PC-9 (cell line): ENCODE data around the gene ANKRD33. TPM values are rescaled to one million over a fixed set of nuclear protein-coding genes. Genes with fewer than 3 reads are reported as not detected.

ENCODE experiments used
- BruUV-seq: library from RNA; stranded (reverse); fragments of 400-500 nt; replicated peaks from 2 replicates; lab custom pipeline; 2021; lab: Mats Ljungman, UMichigan
- CTCF ChIA-PET: fragments of 300-600 bp; sonication (Branson Sonifier 250); formaldehyde crosslinking; loops from one replicate; lab custom pipeline; 2022; ENCODE audit warnings: antibody characterized with exemption; lab: Charles Lee
- POLR2A ChIA-PET: fragments of 300-600 bp; sonication (Branson Sonifier 250); formaldehyde crosslinking; loops from one replicate; lab custom pipeline; 2022; ENCODE audit warnings: antibody characterized with exemption; ENCODE audit not compliant: unreplicated experiment; lab: Charles Lee
- DNase-seq, 2 experiments: peaks; one replicate each; pipeline versions ENCODE4 v3.0.0 to v3.0.0-alpha.2; 2015 to 2022; ENCODE audit warnings: mixed read lengths in 1 of 2
- H2AFZ ChIP-seq: fragments of 200-600 bp; sonication (generic); 2 replicates; pipeline ENCODE4 v1.8.1; 2017; ENCODE audit warnings: antibody characterized with exemption
- H3F3A ChIP-seq: fragments of 200-600 bp; sonication (generic); 2 replicates; pipeline ENCODE4 v1.8.1; 2017; ENCODE audit warnings: antibody characterized with exemption, mild to moderate bottlenecking, low read depth; ENCODE audit not compliant: insufficient read depth
- H3K27ac ChIP-seq: fragments of 200-600 bp; sonication (generic); 2 replicates; pipeline ENCODE4 v1.6.1; 2016; ENCODE audit warnings: mixed run types
- H3K27me3 ChIP-seq: fragments of 200-600 bp; sonication (generic); 2 replicates; pipeline ENCODE4 v1.6.1; 2016; ENCODE audit warnings: low read depth, mixed run types; ENCODE audit not compliant: insufficient read depth
- H3K36me3 ChIP-seq: fragments of 200-600 bp; sonication (generic); 2 replicates; pipeline ENCODE4 v1.6.1; 2016; ENCODE audit warnings: low read depth, mixed run types
- H3K4me1 ChIP-seq: fragments of 200-600 bp; sonication (generic); replicated peaks from 2 replicates; pipeline ENCODE4 v1.6.1; 2016; ENCODE audit warnings: mixed run types; ENCODE audit not compliant: insufficient read depth
- H3K4me2 ChIP-seq: fragments of 200-600 bp; sonication (generic); 2 replicates; pipeline ENCODE4 v1.6.1; 2017; ENCODE audit warnings: mixed run types
- H3K4me3 ChIP-seq: fragments of 200-600 bp; sonication (generic); 2 replicates; pipeline ENCODE4 v1.6.1; 2016; ENCODE audit warnings: mixed run types
- H3K79me2 ChIP-seq: fragments of 200-600 bp; sonication (generic); 2 replicates; pipeline ENCODE4 v1.6.1; 2017; ENCODE audit warnings: low read depth, mixed run types
- H3K9me2 ChIP-seq: fragments of 200-600 bp; sonication (generic); 2 replicates; pipeline ENCODE4 v1.8.1; 2017; ENCODE audit warnings: mild to moderate bottlenecking; ENCODE audit not compliant: insufficient read depth
- H3K9me3 ChIP-seq: fragments of 200-600 bp; sonication (generic); 2 replicates; pipeline ENCODE4 v1.8.1; 2016; ENCODE audit warnings: low read depth; ENCODE audit not compliant: insufficient read depth
- H4K20me1 ChIP-seq: fragments of 200-600 bp; sonication (generic); 2 replicates; pipeline ENCODE4 v1.8.1; 2017; ENCODE audit not compliant: insufficient read depth
- CTCF ChIP-seq: fragments of 200-600 bp; sonication (generic); conservative IDR thresholded peaks from 2 replicates; pipeline ENCODE4 v1.6.1; 2017; ENCODE audit warnings: mixed run types, antibody characterized with exemption, mild to moderate bottlenecking, moderate library complexity
- EZH2 ChIP-seq: fragments of 200-600 bp; sonication (generic); IDR thresholded peaks from 2 replicates; pipeline ENCODE4 v1.8.0; 2017; ENCODE audit warnings: antibody characterized with exemption, low read depth
- intact Hi-C: fragments of 100-400 bp; cut with micrococcal nuclease; formaldehyde crosslinking; loops from one replicate; pipeline ENCODE4 v1.10.0; 2022; ENCODE audit not compliant: unreplicated experiment
- total RNA-seq: library from RNA; stranded (reverse); gene quantifications from 2 replicates; pipeline ENCODE4 v1.2.3, GENCODE V29; 2021

The ANKRD33 gene
- total RNA-seq, 1 experiment from 2014 or later = not detected

DNA sequence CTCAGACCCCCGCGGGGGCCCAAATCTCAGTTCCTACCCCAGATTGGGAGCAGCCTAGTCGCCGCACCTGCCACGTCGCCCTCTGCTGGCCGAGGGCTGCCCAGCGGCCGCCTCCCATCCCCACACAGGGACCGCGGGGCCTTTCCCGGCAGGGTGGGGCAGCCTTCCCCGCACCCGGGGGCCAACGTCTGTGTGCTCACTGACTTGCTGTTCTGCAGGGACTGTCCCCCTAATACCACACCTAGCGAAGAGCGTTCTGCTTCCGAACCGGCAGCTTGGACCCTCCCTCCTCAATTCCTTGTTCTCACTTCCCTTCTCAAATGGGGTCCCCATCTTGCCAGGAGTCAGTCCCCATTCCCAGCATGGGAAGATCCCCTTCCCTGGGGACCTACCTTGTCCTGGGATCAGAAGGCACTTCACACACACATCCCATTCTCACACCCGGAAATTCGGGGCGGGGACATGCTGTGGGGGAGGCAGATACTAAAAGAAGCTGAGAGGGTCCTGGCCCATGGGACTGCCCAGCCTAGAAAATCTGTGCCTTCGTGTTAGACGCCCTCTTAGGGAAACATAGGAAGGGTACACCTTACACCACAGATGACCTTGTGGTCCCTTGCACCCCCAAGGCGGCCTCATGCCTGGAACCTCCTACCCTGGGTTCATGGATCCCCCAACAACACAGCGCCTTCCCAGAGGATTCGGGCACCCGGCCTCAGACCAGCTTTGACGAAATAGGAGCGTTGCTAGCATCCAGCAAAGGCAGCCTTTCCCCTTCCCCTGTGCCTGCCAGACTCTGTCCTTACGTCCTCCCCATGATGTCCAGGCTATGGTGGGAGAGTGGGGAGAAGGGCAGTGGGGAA, 35.8 kb downstream of the ANKRD33 start:
- intact Hi-C loops = no loop called here
- no peak overlapping the region for H3K27ac ChIP-seq
- no peaks in the 10 kb centered on the region for H3K9me3 ChIP-seq
- BruUV-seq = no TSS peak
- no peaks in the 10 kb centered on the region for H4K20me1 ChIP-seq
- POLR2A ChIA-PET = no interaction called here
- H3K79me2 ChIP-seq = no peaks in the 10 kb centered on the region
- no peaks in the 10 kb centered on the region for H3K9me2 ChIP-seq
- no peak for DNase-seq
- no peaks in the 10 kb centered on the region for H3F3A ChIP-seq
- H3K4me2 ChIP-seq = no peak overlapping the region
- TF ChIP-seq CTCF = peak; percentile 49
- no peak for TF ChIP-seq EZH2
- no peaks in the 10 kb centered on the region for H3K27me3 ChIP-seq
- no peaks in the 10 kb centered on the region for H3K4me1 ChIP-seq
- H3K4me3 ChIP-seq = no peak overlapping the region
- CTCF ChIA-PET = no interaction called here
- no peak overlapping the region for H2AFZ ChIP-seq
- H3K36me3 ChIP-seq = no peaks in the 10 kb centered on the region

- H3F3A ChIP-seq = no peaks in the 10 kb centered on the region
- intact Hi-C loops = no loop called here
- H3K4me3 ChIP-seq = no peak overlapping the region
- no peak overlapping the region for H2AFZ ChIP-seq
- no peaks in the 10 kb centered on the region; the same call in 1 of the 2 replicates for H3K27me3 ChIP-seq
- H3K36me3 ChIP-seq = no peaks in the 10 kb centered on the region
- H3K4me2 ChIP-seq = no peak overlapping the region
- H3K79me2 ChIP-seq = no peaks in the 10 kb centered on the region
- H4K20me1 ChIP-seq = no peaks in the 10 kb centered on the region
- ChIA-PET POLR2A (no interaction called here), CTCF (no interaction called here)
- no peak overlapping the region for H3K27ac ChIP-seq
- BruUV-seq = no TSS peak
- no peaks in the 10 kb centered on the region for H3K9me2 ChIP-seq
- no peaks in the 10 kb centered on the region for H3K4me1 ChIP-seq
- no peak for DNase-seq
- H3K9me3 ChIP-seq = no peaks in the 10 kb centered on the region
- TF ChIP-seq EZH2 (no peak), CTCF (no peak)
These were observed 36.8 kb downstream of the ANKRD33 start for GRCh38 chr12:51924551-51925319.

- Histone ChIP-seq H3K79me2 (no peaks in the 10 kb centered on the region), H3K4me2 (no peak overlapping the region), H3F3A (no peaks in the 10 kb centered on the region), H3K36me3 (no peaks in the 10 kb centered on the region), H3K4me3 (no peak overlapping the region), H3K9me2 (no peaks in the 10 kb centered on the region), H3K9me3 (no peaks in the 10 kb centered on the region), H2AFZ (no peak overlapping the region), H3K27ac (no peak overlapping the region), H4K20me1 (no peaks in the 10 kb centered on the region), H3K27me3 (peaks cover 3% of the 10 kb centered on the region), H3K4me1 (no peaks in the 10 kb centered on the region)
- ChIA-PET POLR2A (no interaction called here), CTCF (no interaction called here)
- BruUV-seq = no TSS peak
- TF ChIP-seq EZH2 = no peak
- no peak for TF ChIP-seq CTCF
- intact Hi-C loops = no loop called here
- DNase-seq = no peak
These were observed 37.6 kb downstream of the ANKRD33 start for GRCh38 chr12:51925346-51926063.
